Measurements from ENCODE around the gene WDR27.

DNA sequence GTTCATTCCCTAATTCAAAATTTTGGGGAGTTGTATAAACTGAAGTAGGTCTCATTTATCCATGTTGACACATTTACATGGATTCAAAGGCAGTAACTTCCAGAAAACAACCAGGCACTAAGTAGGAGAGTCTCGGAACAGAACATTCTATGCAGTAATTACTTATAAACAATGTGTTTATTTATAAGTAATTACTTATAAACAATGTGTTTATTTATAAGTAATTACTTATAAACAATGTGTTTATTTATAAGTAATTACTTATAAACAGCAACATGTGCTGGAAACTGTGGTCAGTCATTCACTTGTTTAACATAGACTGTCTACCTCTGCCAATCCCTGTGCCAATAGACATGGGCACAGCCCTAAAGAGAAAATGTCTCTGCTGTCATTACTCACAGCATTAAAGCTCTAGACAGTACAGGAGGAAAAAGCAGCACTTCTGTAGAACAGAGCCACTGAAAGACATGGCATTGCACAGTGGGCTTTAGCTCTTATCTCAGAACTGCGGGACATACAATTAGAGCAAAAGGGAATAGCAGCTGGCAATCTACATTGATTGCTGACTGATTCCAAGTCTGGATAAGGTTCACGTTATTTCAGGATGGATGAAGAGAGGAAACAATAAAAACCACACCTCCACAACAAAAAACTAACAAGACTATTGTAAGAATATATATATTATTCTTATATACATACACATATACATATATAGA, 188.2 kb downstream of the WDR27 start:
- TF ChIP-seq CTCF (IDR thresholded peaks at IDR 0.05) (no peak), POLR2AphosphoS5 (IDR thresholded peaks at IDR 0.05) (no peak)

All from prostate gland (tissue), 2 donors.